Colon (tissue), 2 donors: Measurements from ENCODE around the gene NR6A1.
"Not testable (repeated sequence)": the region's sequence is repeated elsewhere in the genome, so short reads cannot be mapped to it uniquely, and the experiment has no call there.

Experiments used
- FAIRE-seq: peaks from 2 replicates; lab custom pipeline; 2012; peaks lifted over from hg19 to GRCh38; lab: Jason Lieb, UNC
- donor health status: control.
- donor health status: control.

NR6A1 gene

GRCh38 chr9:124776954-124777648, 6.0 kb upstream of the NR6A1 start, which contains the start of gene OLFML2A:
TSS of gene OLFML2A (plus strand) at chr9:124777133. CDS start at chr9:124777271, 138 bp downstream.
- FAIRE-seq: no peak

- FAIRE-seq: no peak
These were observed 5.5 kb upstream of the NR6A1 start for GRCh38 chr9:124776618-124776953.

GRCh38 chr9:124774129-124774978, 3.2 kb upstream of the NR6A1 start:
- FAIRE-seq: no peak

GRCh38 chr9:124773473-124774128, 2.5 kb upstream of the NR6A1 start:
- no peak for FAIRE-seq

- FAIRE-seq: not testable (repeated sequence)
These were observed 1.8 kb upstream of the NR6A1 start for GRCh38 chr9:124772877-124773276.

GRCh38 chr9:124771867-124772679, 962 bp upstream of the NR6A1 start:
- FAIRE-seq: no peak

- no peak for FAIRE-seq
These were observed 621 bp downstream of the NR6A1 start for GRCh38 chr9:124770359-124771020.

- no peak for FAIRE-seq
These were observed 1.4 kb downstream of the NR6A1 start for GRCh38 chr9:124769549-124770358.

- no peak for FAIRE-seq
These were observed 2.2 kb downstream of the NR6A1 start for GRCh38 chr9:124768750-124769548.

- no peak for FAIRE-seq
These were observed 2.8 kb downstream of the NR6A1 start for GRCh38 chr9:124768334-124768733.

GRCh38 chr9:124767821-124768220, 3.3 kb downstream of the NR6A1 start:
- no peak for FAIRE-seq

- no peak for FAIRE-seq
These were observed 4.1 kb downstream of the NR6A1 start for GRCh38 chr9:124766815-124767554.

- no peak for FAIRE-seq
These were observed 4.8 kb downstream of the NR6A1 start for GRCh38 chr9:124766326-124766725.

- FAIRE-seq: no peak
These were observed 5.7 kb downstream of the NR6A1 start for GRCh38 chr9:124765439-124765835.

GRCh38 chr9:124764774-124765438, 6.2 kb downstream of the NR6A1 start:
- no peak for FAIRE-seq

GRCh38 chr9:124762633-124763032, 8.5 kb downstream of the NR6A1 start:
- no peak for FAIRE-seq

- no peak for FAIRE-seq
These were observed 9.4 kb downstream of the NR6A1 start for GRCh38 chr9:124761710-124762109.

- FAIRE-seq: no peak
These were observed 9.9 kb downstream of the NR6A1 start for GRCh38 chr9:124761196-124761595.

- no peak for FAIRE-seq
These were observed 10.4 kb downstream of the NR6A1 start for GRCh38 chr9:124760719-124761118.
